Fibroblast of mammary gland (primary cell): ENCODE measurements around the gene FNDC5.
A peak's percentile ranks its signal among the peaks of the same experiment; 100 is the strongest.

Source experiments
- DNase-seq: peaks from one replicate; pipeline ENCODE4 v3.0.0-alpha.2; 2010; ENCODE audit warnings: low read depth
- H3K4me3 ChIP-seq: 2 replicates; pipeline ENCODE4 v1.5.1; 2011; ENCODE audit warnings: low read depth, mild to moderate bottlenecking, low read length, moderate library complexity; ENCODE audit not compliant: control insufficient read depth
- TF ChIP-seq, protein P1 (sequence below): conservative IDR thresholded peaks from 2 replicates; pipeline ENCODE4 v1.5.1; 2011; ENCODE audit warnings: low read depth, low read length, inconsistent platforms; ENCODE audit not compliant: control insufficient read depth, insufficient read depth

The FNDC5 gene

DNA sequence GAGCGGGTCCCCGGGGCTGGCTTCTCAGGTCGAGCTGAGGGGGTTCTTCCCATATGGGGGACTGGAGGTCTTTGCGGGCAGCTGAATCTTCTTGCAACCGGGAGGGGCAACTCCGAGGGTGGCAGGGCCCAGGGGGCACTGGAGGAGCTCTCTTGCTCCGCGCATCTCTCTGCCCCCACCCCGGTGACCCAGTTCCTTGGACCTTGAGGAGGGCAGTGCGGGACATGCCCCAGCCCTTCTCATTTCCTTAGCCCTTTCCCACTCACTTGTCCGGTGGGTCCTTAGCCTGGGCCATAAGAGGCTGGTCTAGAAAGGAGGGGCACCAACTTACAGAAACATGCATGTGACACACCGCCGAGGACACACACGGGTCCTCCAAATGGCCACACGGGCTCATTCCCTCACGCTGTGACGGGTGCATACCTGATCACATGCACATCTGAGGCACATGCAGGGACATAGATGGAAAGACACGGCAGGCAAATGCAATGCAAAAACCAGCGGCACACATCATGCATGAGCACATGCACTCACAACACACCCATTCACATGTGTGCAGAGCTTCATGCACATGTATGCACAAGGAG lies 16.2 kb upstream of the FNDC5 start:
- no peak overlapping the region for H3K4me3 ChIP-seq
- TF ChIP-seq, protein P1, sequence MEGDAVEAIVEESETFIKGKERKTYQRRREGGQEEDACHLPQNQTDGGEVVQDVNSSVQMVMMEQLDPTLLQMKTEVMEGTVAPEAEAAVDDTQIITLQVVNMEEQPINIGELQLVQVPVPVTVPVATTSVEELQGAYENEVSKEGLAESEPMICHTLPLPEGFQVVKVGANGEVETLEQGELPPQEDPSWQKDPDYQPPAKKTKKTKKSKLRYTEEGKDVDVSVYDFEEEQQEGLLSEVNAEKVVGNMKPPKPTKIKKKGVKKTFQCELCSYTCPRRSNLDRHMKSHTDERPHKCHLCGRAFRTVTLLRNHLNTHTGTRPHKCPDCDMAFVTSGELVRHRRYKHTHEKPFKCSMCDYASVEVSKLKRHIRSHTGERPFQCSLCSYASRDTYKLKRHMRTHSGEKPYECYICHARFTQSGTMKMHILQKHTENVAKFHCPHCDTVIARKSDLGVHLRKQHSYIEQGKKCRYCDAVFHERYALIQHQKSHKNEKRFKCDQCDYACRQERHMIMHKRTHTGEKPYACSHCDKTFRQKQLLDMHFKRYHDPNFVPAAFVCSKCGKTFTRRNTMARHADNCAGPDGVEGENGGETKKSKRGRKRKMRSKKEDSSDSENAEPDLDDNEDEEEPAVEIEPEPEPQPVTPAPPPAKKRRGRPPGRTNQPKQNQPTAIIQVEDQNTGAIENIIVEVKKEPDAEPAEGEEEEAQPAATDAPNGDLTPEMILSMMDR = no peak
- DNase-seq = no peak

DNA sequence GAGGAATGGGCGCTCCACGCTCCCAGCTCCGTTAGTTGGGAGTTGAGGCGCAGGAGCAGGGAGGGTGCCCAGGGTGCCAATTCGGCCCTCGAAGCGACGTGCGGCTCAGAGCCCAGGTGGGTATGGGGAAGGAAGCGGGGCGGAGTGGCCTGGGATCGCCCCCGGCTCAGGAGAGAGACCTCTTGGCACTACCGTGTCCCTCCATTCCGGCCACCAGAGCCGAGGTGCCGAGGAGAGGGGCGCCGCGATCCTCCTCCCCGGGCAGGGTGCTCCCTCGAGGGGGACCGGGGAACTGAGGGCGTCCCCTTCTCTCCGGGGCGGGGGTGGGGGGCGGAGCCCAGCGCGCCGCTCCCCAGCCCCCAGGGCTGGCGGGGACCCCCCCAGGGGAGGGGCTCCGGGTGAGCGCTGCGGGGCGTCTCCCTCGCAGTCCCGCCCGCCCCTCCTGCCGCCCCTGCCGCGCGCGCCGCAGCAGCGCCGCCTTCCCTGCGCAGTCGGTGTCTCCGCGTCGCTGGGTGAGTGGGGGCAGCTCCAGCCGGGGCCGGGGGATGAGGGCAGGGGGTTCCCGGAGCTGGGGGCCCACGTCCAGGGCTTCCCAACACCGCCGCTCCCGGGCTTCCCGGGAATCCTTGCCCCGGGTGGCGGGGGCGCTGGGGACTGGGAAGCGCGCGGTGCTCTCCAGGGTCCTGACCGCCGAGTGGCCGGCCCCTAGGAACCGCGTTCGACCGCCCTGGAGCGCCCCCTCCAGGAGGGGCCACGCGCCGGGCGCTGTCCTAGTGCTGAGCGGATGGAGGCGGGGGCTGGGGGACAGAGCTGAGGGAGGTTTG lies 15.5 kb upstream of the FNDC5 start, which contains the start of gene HPCA:
Gene HPCA (plus strand): TSS at position 488 of the 824 bp plus-strand sequence. CDS start 2,408 bp downstream, outside the sequence.
- H3K4me3 ChIP-seq = no peak within 1 kb of the TSS
- peak; percentile 41 for DNase-seq
- TF ChIP-seq, protein P1 = peak; percentile 48

DNA sequence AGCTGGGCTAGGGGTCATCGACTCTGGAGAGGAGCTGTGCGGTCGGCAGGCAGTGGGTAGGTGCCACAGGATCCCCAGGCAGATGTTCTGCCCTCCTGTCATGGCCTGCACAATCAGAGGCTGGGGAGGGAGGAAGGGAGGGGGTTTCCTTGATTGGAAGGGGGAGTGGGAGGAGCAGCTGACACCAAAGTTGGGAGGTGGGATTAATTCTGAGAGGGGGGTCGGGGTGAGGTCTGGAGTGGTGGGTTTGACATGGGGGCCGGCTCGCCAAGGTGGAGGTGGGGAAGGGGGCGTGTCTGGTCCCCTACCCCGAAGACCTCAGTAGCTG lies 14.9 kb upstream of the FNDC5 start:
- no peak overlapping the region for H3K4me3 ChIP-seq
- TF ChIP-seq, protein P1 = no peak
- DNase-seq = no peak

DNA sequence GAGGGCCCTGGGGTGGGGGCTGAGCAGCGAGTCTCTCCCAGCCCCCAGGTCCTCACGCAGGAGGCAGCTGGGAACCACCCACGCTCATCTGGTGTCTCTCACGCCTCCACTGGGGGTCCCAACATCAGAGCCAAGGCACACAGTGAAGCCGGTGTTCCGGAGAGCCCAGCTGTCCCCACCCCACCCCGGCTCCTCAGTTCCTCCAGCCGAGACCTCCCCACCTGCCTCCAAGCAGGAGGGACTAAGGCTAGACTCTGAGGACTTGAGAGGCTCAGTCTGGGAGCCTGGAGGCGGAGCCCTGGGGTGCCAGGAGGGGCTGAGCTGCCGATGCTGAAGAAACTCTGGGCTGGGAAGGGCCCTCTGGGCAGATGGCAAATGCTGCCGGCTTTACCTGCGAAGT lies 14.0 kb upstream of the FNDC5 start:
- TF ChIP-seq, protein P1 = no peak
- no peak overlapping the region for H3K4me3 ChIP-seq
- no peak for DNase-seq

DNA sequence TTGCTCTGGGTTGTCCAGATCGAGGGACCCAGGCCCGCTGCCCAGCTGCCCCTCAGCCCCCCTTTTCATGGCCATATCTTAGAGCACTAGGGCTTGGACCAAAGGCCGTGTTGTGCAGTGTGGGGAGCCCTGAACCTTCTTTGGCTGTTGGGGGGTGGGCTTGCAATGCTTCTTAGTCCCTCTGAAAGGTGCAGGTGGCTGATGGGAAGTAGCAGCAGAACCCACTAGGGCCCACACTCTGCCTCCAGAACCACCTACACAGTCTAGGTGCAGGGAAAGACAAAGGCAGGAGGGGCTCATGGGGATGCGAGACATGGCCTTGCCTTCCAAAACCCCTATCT lies 13.3 kb upstream of the FNDC5 start:
- H3K4me3 ChIP-seq = no peak overlapping the region
- TF ChIP-seq, protein P1 = no peak
- no peak for DNase-seq

DNA sequence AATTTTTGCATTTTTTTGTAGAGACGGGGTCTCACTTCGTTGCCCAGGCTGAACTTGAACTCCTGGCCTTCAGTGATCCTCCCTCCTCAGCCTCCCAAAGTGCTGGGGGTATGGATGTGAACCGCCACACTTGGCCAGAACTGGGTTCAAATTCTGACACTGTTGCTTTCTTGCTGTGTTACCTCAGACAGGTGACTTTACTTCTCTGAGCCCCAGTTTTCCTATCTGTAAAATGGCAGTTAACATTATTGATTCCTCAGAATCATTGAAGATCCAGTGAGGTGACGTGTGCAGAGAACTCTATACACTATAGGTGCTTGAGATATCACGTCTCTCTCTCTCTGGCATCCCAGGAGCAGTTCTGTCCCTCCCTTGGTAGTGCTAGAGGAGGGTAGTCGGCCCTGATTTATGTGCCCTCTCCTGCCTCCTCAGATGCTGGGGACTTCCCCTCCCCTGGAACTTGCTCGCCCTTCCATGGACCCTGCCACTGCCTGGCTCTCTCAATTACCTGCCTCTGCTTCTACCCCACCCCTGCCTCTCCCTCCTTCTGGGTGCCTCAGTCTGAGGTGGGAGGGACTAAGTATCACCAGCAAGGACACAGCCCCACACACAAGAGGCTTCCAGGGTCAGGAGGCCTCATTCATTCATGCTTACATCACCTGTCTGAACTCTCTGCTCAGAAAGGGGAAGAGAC lies 12.8 kb upstream of the FNDC5 start:
- no peak for DNase-seq
- TF ChIP-seq, protein P1 = no peak
- H3K4me3 ChIP-seq = no peak overlapping the region
